Stomach (tissue), 9 donors: ENCODE results near the gene ANKIB1. TPM values are rescaled to one million over a fixed set of nuclear protein-coding genes. Genes with fewer than 3 reads are reported as not detected.
A peak's percentile ranks its signal among the peaks of the same experiment; 100 is the strongest.

Source experiments
- DNase-seq, 2 donors: peaks; one replicate each; pipeline versions ENCODE4 v3.0.0 to v3.0.0-alpha.2; 2013 to 2019
- H3K27ac ChIP-seq, 5 donors: fragments of 200-600 bp in 4 of 5; sonication (generic) in 4 of 5; one replicate each; pipeline ENCODE4 v1.5.1; 2013 to 2019; ENCODE audit warnings: mild to moderate bottlenecking in 1 of 5, moderate library complexity in 1 of 5
- H3K27me3 ChIP-seq, 3 donors: fragments of 200-600 bp; sonication (generic); one replicate each; pipeline ENCODE4 v1.5.1; 2017 to 2019; ENCODE audit warnings: mixed run types in 1 of 3
- H3K36me3 ChIP-seq, 4 donors: fragments of 200-600 bp; sonication (generic); 1 replicate in 3 of 4; 2 replicates in 1 of 4; pipeline ENCODE4 v1.5.1; 2016 to 2019
- H3K4me1 ChIP-seq, 4 donors: fragments of 200-600 bp; sonication (generic); one replicate each; pipeline ENCODE4 v1.5.1; 2016 to 2019
- H3K4me3 ChIP-seq, 4 donors: fragments of 200-600 bp; sonication (generic) in 3 of 4; one replicate each; pipeline ENCODE4 v1.5.1; 2016 to 2019; ENCODE audit warnings: mild to moderate bottlenecking in 1 of 4
- H3K9me3 ChIP-seq, 4 donors: fragments of 200-600 bp; sonication (generic); one replicate each; pipeline ENCODE4 v1.5.1; 2016 to 2019
- CTCF ChIP-seq, 7 experiments: fragments of 450-650 bp in 4 of 7; fragments of 200-600 bp in 3 of 7; sonication (generic) in 3 of 7; IDR thresholded peaks; one replicate each; pipeline ENCODE4 v1.5.1; 2016 to 2019; ENCODE audit warnings: antibody characterized with exemption in 7 of 7, control low read depth in 2 of 7, mild to moderate bottlenecking in 1 of 7
- EP300 ChIP-seq: sonication (generic); formaldehyde crosslinking; IDR thresholded peaks from one replicate; pipeline ENCODE4 v1.6.1; 2017; ENCODE audit warnings: antibody characterized with exemption
- POLR2A ChIP-seq, 4 donors: fragments of 450-650 bp; IDR thresholded peaks; one replicate each; pipeline ENCODE4 v1.6.1; 2016; ENCODE audit warnings: antibody characterized with exemption in 4 of 4, control low read depth in 2 of 4, mild to moderate bottlenecking in 1 of 4, moderate library complexity in 1 of 4
- POLR2AphosphoS5 ChIP-seq, 3 donors: sonication (generic); formaldehyde crosslinking; IDR thresholded peaks; one replicate each; pipeline ENCODE4 v1.6.1; 2016; ENCODE audit warnings: antibody characterized with exemption in 3 of 3
- WGBS, 5 donors: extraction: QIAGEN DNeasy Blood & Tissue Kit in 3 of 5; methylation state at CpG; one replicate each; pipeline versions ENCODE4 v1.1.5 to v1.1.7; 2013 to 2018; 5-methylcytosine and 5-hydroxymethylcytosine counted together
- intact Hi-C: fragments of 100-400 bp; cut with DNase I; formaldehyde crosslinking; loops from one replicate; pipeline ENCODE4 v1.15.1; 2023; ENCODE audit warnings: low total_unique reads
- polyA plus RNA-seq, 3 donors: library from polyadenylated mRNA; stranded (reverse); fragments of 200-250 nt; gene quantifications; one replicate each; pipeline ENCODE4 v1.2.3, GENCODE V29; 2013
- total RNA-seq, 5 donors: library from RNA; depleted of rRNA; stranded (reverse); fragments of >200 nt; gene quantifications; one replicate each; pipeline versions ENCODE4 v1.1.0 to v1.2.3, GENCODE V29; 2014 to 2016
- donor health status: healthy with polysubstance abuse.
- donor health status: Bipolar disorder and iron deficiency.
- donor health status: healthy.

The ANKIB1 gene
- total and polyA plus RNA-seq, 8 donors: 8.3 to 212 (median 36.2) TPM

GRCh38 chr7:92293896-92294590, 48.3 kb downstream of the ANKIB1 start:
- H3K27ac ChIP-seq: peak overlapping the region in 1 of 5 donors; percentile 12
- WGBS, 5 donors: 31 to 42% (median 36%) methylated on average over 2 of the region's 2 CpGs

GRCh38 chr7:92295391-92295790, 49.6 kb downstream of the ANKIB1 start:
- Histone ChIP-seq H3K9me3 (no peaks in the 10 kb centered on the region), H3K36me3 (peaks cover 0 to 8% (median 2%) of the 10 kb centered on the region in 4 donors), H3K4me1 (peaks cover 0 to 24% (median 9%) of the 10 kb centered on the region in 4 donors), H3K27me3 (no peaks in the 10 kb centered on the region), H3K4me3 (no peak overlapping the region), H3K27ac (no peak overlapping the region)
- TF ChIP-seq CTCF (IDR thresholded peaks at IDR 0.05): no peak
- no peak for TF ChIP-seq EP300
- no peak for TF ChIP-seq POLR2A (IDR thresholded peaks at IDR 0.05)
- TF ChIP-seq POLR2AphosphoS5 (IDR thresholded peaks at IDR 0.05): no peak
- 71 to 83% (median 76%) methylated on average over 1 of the region's 1 CpG for WGBS, 5 donors
- DNase-seq: no peak
- intact Hi-C loops: no loop called here

More at GRCh38 chr7:92293896-92294590, 48.3 kb downstream of the ANKIB1 start:
- Histone ChIP-seq H3K9me3 (no peaks in the 10 kb centered on the region), H3K4me1 (peaks cover 0 to 24% (median 9%) of the 10 kb centered on the region in 4 donors), H3K36me3 (peaks cover 0 to 8% (median 2%) of the 10 kb centered on the region in 4 donors), H3K27me3 (no peaks in the 10 kb centered on the region), H3K4me3 (peak overlapping the region in 1 of 4 donors; percentile 1)
- intact Hi-C loops: no loop called here
- peak in 1 of 2 donors; percentile 6 for DNase-seq
- TF ChIP-seq POLR2A (IDR thresholded peaks at IDR 0.05) (no peak), CTCF (IDR thresholded peaks at IDR 0.05) (no peak), EP300 (no peak)

GRCh38 chr7:92296235-92296634, 50.5 kb downstream of the ANKIB1 start:
- H3K4me3 ChIP-seq: no peak overlapping the region
- H3K9me3 ChIP-seq: no peaks in the 10 kb centered on the region
- TF ChIP-seq POLR2A (IDR thresholded peaks at IDR 0.05): no peak
- no peaks in the 10 kb centered on the region for H3K27me3 ChIP-seq
- no peak overlapping the region for H3K27ac ChIP-seq
- 86 to 94% (median 90%) methylated on average over 3 of the region's 3 CpGs for WGBS, 5 donors
- intact Hi-C loops: no loop called here
- peaks cover 0 to 15% (median 5%) of the 10 kb centered on the region in 4 donors for H3K36me3 ChIP-seq
- DNase-seq: no peak
- peaks cover 0 to 24% (median 9%) of the 10 kb centered on the region in 4 donors for H3K4me1 ChIP-seq

- Histone ChIP-seq H3K27ac (no peak overlapping the region), H3K9me3 (no peaks in the 10 kb centered on the region), H3K4me3 (no peak overlapping the region), H3K4me1 (peaks cover 0 to 24% (median 9%) of the 10 kb centered on the region in 4 donors), H3K27me3 (no peaks in the 10 kb centered on the region), H3K36me3 (peaks cover 0 to 16% (median 7%) of the 10 kb centered on the region in 4 donors)
- DNase-seq: peak in 1 of 2 donors; percentile 7
- WGBS, 5 donors: 51 to 63% (median 54%) methylated on average over 3 of the region's 3 CpGs
- no peak for TF ChIP-seq POLR2A (IDR thresholded peaks at IDR 0.05)
- no peak for TF ChIP-seq EP300
- TF ChIP-seq POLR2AphosphoS5 (IDR thresholded peaks at IDR 0.05): no peak
- no peak for TF ChIP-seq CTCF (IDR thresholded peaks at IDR 0.05)
- intact Hi-C loops: no loop called here
Observed at GRCh38 chr7:92296880-92297445, 51.2 kb downstream of the ANKIB1 start.

- no peaks in the 10 kb centered on the region for H3K9me3 ChIP-seq
- TF ChIP-seq POLR2AphosphoS5 (IDR thresholded peaks at IDR 0.05) (no peak), EP300 (no peak), POLR2A (IDR thresholded peaks at IDR 0.05) (no peak), CTCF (IDR thresholded peaks at IDR 0.05) (no peak)
- no peaks in the 10 kb centered on the region for H3K27me3 ChIP-seq
- intact Hi-C loops: no loop called here
- no peak overlapping the region for H3K27ac ChIP-seq
- no peak for DNase-seq
- H3K4me1 ChIP-seq: peaks cover 0 to 24% (median 9%) of the 10 kb centered on the region in 4 donors
- H3K36me3 ChIP-seq: peaks cover 0 to 16% (median 8%) of the 10 kb centered on the region in 4 donors
- WGBS, 5 donors: 81 to 93% (median 86%) methylated on average over 1 of the region's 1 CpG
- H3K4me3 ChIP-seq: no peak overlapping the region
Observed at GRCh38 chr7:92297736-92298135, 52.0 kb downstream of the ANKIB1 start.
